ENCODE results near the gene GNAZ.
"Not testable (repeated sequence)": the region's sequence is repeated elsewhere in the genome, so short reads cannot be mapped to it uniquely, and the experiment has no call there.

Gene GNAZ

GRCh38 chr22:23122992-23123803, 52.9 kb downstream of the GNAZ start:
- DNase-seq = no peak

DNA sequence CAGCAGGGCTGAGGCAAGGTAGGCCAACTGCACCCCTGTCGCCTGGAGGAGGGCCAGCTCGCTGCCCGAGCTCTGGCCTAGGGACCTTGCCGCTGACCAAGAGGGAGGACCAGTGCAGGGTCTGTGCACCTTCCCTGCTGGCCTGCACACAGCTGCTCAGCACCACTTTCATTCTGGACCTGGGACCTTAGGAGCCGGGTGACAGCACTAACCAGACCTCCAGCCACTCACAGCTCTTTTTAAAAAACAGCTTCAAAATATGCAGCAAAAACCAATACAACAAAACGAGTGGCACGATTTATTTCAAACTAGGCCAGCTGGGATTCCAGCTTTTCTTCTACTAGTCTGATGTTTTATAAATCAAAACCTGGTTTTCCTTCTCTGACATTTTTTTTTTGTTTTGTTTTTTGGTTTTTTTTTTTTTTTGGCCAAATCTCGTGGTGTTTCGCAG, 53.5 kb downstream of the GNAZ start:
- DNase-seq = no peak

DNA sequence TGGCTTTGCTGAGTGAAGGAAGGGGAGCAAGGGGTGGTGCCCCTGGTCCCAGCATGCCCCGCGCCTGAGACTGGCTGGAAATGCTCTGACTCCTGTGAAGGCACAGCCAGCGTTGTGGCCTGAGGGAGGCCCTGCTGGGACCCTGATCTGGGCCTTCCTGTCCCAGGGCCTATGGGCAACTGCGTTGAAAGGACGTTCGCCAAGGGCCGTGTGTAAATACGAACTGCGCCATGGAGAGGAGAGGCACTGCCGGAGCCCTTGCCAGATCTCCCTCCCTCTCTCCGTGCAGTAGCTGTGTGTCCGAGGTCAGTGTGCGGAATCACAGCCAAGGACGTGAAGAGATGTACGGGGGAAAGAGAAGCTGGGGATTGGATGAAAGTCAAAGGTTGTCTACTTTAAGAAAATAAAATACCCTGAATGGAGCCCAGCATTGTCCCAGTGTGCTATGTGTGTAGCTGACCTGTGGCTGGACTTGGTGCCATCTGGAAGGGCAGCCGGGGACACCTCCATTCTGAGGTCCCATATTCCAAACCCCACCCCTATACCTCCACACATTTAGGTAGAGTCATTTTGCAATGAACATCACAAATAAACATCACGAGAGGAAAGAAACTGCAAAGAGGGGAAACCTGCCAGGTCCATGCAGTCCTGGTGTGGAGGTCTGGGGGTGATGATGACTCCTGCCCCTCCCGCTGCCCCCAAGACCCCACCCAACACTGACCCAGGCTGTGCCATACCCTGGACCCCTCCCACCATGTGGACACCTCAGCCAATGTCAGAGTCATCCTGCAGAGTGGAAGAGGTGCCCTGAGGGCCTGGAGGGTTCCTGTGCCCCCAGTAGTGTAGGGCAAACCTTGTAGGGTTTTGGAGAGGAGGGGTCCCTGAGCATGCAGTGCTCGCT, 54.5 kb downstream of the GNAZ start:
- DNase-seq = no peak

DNA sequence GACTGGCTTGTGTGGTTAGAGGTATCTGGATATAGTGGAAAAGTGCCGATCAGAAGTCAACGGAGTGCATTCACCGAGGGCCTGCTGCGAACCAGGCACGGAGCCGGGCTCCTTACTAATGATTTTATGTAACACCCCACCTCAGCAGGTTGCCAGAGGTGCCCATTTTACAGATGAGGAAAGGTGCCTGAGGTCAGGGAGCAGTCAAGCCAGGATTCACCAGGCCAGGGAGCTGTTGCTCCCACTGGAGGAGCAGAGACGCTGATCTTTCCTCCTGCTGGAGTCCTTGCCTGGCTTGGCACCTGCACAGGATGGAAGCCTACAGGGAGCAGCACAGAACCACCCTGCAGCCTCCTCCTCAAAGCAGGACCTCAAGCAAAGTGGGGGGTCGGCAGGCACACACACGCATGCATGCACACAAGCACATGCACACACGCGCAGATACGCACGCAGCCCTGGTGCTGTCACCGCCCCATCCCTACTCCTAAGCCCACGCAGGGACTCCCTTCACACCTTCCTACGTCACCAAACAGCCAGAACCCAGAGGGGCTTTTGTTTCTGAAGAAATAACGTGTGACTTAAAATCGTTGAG, 55.3 kb downstream of the GNAZ start:
- DNase-seq = no peak

DNA sequence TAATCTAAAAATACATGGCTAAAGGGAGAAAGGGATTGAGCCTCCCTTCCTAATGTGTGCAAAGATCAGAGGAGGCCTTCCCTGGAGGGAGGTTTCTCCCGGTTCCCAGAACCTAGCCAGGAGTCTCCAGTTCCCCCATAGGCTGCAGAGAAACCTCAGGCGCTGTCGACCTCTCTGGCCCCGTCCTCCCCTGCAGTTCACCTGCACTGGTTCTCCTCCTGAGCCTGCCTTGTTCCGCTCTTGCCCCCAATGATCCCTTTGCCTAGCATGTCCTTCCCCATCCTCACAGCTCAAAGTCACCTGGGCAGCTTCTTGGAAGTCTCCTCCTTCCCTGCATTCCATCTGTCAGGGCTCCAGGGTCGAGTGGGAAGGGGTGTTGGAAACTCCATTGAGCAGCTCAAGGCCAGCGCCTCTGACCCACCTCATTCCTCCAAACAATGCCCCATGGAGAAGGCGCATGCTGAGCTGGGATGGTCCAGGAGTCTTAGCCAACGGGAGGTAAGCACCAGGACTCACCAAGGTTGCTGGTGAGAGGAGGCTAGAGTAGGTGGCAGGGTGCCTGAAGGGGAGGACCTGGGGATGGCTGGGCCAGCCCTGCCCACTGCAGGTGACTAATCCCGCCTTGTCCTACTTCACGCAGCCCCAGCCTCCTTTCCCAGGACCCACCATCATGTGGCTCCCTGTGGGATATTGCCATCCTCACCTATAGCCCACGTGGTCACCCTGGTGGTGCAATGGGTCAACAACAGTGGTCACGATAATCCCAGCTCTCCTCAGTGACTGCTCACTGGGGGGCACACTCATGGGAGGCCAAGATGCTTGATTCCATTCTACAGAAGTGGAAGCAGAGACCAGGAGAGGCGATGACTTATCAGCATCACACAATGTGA, 56.1 kb downstream of the GNAZ start:
- DNase-seq = no peak

DNA sequence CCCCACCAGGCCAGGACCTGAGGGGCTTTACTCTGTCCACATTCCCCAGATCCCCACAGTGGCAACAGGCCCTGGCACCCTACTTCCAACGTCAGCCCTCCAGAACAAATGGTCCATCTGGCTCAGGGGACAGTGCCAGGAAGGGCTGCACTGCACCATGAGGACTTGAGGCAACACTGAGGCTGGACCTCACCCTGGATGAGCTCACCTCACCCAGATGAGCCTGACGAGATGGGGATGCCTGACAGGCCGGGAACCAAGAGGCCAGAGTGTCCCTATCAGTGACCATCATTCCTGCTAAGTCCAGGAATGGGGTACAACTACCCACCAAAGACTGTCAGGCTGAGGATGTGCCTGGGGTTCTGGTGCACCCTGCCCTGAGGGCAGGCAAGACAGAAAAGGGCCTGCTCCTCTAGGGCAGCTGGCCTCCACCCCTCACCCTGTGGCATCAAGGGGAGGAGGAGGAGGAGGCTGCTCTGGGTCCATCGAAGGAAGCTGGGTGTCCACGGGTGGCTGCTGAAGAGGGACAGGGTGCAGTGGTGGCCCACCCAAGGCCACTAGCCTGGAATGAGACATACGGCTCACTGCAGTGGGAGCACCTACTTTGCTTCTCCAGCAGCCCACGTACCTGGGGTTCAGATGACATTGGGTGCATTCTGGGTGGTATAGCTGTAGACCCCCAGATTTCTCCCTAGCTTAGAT, 56.9 kb downstream of the GNAZ start:
- no peak for DNase-seq

- DNase-seq = no peak
Measured at GRCh38 chr22:23127788-23128187, 57.5 kb downstream of the GNAZ start.

DNA sequence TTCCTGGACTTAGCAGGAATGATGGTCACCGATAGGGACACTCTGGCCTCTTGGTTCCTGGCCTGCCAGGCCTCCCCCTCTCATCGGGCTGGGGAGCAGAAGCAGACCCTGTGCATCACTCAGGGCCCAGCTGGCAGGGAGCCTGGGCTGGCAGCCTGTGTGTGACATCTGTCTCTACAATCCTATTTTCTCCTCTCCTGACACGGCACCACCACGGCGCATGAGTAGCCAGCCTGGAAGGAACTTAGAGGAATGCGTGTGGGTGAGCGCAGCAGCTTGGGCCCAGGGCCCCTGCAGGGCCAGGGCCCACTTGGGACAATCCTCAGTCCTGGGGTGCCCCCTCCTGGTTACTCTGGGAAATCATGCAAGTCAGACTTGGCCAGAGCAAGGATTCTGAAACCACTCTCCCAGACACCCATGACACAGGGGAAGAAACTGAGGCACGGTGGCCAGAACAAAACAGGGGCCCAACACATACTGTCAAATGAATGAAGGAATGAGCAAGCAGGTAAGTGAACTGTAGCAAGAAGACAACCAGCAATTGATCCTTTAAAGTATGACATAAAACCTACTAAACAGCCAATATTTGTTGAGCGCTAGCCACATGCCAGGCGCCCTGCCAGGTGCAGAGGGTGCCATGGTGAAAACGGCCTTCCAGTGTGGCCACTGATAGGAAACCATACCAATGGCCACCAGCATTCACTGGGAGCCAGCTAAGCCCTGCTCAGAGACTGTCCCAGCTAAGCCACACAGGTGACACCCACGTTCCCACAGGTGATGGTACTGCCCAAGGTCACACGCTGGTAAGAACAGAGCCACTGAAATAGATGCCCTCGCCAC, 58.2 kb downstream of the GNAZ start:
- DNase-seq = no peak

DNA sequence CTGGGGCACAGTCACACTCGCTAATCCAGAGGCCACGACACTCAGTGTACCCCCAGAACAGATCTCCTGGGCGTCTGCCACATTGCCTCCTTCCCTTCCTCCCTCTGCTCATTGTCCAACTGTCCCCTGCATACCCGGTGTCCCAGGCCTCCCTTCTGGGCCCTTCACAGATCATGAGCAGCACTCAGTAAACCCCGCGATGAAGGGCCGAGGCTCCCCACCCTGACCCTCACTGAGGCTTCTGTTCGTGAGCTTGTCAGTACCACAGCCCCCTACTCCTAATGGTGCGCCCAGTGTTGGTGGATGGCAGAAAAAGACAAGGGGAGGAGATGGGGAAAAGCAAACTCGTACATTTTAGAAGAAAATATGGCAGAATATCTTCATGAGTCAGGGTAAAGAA, 58.8 kb downstream of the GNAZ start:
- DNase-seq = no peak

DNA sequence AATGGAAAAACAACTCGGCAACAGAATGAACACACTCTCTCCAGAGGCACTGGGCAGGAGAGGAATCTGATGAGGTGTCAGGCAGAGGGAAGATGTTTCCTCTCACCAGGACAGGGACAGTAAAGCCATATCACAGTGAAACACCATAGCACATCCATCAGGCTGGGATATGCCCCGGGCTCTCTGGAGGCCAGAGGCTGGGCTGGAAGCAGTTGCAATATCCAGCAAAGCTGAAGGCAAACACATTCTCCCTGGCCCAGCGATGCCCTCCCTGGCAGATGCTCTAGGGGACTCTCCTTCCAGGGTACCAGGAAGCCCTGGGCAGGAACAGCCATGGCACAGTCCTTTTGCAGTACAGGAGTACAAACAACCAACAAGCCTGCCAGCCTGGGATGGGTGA, 60.4 kb downstream of the GNAZ start:
- DNase-seq = no peak

DNA sequence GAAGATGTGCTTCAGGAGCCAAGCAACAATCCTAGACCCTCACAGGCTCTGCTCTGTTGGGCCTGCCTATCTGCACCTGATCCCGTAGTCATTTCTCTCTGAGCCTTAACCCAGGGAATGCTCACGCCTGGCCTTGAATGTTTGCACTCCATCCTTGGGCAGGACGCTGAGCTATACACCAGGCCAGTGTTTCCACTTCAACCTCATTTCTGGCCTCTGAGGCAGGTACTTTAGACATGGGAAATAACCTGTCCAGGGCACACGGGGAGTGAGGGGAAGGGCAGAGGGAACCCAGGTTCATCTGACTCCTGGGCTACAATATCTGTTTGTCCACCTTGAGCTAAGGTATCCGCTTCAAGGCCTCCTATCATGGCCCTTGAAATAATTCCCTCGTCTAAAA, 61.6 kb downstream of the GNAZ start:
- DNase-seq = no peak

DNA sequence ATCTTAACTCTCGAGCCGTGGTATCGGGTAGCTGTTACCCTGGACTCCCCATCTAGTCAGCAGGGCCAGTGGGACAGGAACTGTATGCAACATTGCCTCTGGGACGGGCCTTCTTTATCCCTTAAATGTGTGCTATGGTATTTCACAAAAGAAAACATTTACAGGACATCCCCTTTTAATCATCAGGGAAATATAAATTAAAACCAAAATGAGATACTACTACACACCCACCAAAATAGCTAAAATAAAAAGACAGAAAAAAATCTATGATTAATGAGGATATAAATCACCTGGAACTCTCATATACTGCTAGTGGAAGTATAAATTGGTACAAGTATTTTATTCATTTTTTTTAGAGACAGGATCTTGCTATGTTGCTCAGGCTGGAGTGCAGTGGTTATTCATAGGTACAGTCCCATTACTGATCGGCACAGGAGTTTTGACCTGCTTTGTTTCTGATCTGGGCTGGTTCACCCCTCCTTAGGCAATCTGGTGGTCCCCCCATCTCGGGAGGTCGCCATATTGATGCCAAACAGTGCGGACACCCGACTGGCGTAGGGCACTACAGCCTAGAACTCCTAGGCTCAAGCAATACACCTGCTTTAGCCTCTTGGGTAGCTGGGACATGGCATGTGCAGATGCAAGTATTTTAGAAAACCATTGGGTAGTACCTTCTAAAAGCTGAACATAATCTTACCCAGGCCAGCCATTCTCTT, 62.2 kb downstream of the GNAZ start:
- no peak for DNase-seq

GRCh38 chr22:23133922-23134321, 63.6 kb downstream of the GNAZ start:
- DNase-seq = no peak

DNA sequence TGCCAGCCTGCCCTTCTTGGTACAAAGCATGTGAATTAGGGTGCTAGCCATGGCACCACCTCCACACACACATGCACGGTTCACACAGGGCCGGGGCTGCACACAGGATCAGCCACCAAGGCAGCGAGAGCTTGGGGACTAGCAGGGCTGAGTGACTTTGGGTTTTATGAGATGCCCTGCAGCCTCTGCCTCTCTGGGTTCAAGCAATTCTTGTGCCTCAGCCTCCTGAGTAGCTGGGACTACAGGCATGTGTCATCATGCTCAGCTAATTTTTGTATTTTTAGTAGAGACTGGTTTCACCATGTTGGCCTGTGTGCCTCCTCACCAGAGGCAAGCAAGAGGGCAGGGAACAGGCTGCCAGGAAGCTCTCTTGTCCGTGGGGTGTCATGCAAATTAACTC, 66.7 kb downstream of the GNAZ start:
- DNase-seq = not testable (repeated sequence)

DNA sequence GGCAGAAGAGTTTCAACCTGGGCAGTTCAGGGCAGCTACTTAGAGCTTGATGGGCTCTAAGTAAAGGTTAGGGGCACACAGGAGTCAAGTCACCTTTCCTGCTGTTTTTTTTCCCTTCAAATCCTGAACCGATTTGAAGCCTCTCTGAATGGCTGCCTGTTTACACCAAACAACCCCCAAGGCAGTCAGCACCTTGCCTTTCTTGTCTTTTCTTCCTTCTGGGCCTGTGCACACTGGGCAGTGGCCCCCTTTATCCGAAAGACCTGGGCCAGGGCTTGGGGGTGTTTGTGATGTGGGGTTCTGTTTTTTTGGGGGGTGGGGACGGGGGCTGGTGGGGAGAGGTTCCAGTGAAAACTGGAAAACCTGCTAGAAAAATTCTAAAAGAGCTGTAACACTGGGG, 67.1 kb downstream of the GNAZ start:
- DNase-seq = no peak

DNA sequence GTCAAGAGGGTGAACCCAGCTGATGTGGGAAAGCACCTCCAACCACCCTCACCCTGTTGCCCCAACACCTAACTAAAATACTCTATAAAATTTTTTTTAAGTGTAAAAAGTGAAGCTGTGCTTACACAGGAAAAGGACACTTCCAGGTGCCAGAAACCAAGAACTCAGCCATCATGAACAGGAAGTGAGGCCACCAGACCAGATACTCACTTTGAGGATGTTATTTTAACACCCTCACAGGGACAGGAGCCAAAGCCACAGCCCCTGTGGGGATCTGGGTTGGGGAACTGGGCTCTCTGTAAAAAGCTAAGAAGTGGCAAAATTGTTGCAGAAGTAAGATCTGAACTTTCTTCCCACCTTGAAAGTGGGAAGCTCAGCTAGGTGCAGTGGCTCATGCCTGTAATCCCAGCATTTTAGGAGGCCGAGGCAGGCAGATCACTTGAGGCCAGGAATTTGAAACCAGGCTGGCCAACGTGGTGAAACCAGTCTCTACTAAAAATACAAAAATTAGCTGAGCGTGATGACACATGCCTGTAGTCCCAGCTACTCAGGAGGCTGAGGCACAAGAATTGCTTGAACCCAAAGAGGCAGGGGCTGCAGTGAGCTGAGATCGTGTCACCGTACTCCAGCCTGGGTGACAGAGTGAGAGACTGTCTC, 67.7 kb downstream of the GNAZ start:
- peak; percentile 70 for DNase-seq

- no peak for DNase-seq
Measured at GRCh38 chr22:23138584-23139435, 68.5 kb downstream of the GNAZ start.

DNA sequence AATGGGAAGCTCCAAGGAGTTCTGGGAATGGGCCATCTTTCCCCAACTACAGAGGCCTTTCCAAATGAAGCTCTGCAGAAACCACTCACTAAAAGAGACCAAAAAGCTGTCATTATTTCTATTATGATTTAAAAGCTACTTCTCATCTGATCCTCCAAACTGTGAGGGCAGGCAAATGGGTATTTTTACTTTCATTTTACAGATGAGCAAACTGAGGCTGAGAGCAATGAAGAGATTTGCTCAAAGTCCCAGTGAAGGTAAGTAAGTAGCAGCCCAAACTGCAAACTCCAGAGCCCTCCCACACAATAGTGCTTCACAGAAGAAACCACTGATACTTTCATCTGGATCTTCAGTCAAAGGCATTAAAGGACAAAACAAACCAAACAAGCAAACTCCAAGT, 70.1 kb downstream of the GNAZ start:
- no peak for DNase-seq
